NCI-H82 treated with DMSO at 0.1 percent for 48 hours (cell line): ENCODE results near the gene COASY.
"Not testable (repeated sequence)": the region's sequence is repeated elsewhere in the genome, so short reads cannot be mapped to it uniquely, and the experiment has no call there.

Experiments
- DNase-seq: peaks from one replicate; lab custom pipeline; 2025; ENCODE audit not compliant: unreplicated experiment; lab: John Stamatoyannopoulos, UW

COASY gene

DNA sequence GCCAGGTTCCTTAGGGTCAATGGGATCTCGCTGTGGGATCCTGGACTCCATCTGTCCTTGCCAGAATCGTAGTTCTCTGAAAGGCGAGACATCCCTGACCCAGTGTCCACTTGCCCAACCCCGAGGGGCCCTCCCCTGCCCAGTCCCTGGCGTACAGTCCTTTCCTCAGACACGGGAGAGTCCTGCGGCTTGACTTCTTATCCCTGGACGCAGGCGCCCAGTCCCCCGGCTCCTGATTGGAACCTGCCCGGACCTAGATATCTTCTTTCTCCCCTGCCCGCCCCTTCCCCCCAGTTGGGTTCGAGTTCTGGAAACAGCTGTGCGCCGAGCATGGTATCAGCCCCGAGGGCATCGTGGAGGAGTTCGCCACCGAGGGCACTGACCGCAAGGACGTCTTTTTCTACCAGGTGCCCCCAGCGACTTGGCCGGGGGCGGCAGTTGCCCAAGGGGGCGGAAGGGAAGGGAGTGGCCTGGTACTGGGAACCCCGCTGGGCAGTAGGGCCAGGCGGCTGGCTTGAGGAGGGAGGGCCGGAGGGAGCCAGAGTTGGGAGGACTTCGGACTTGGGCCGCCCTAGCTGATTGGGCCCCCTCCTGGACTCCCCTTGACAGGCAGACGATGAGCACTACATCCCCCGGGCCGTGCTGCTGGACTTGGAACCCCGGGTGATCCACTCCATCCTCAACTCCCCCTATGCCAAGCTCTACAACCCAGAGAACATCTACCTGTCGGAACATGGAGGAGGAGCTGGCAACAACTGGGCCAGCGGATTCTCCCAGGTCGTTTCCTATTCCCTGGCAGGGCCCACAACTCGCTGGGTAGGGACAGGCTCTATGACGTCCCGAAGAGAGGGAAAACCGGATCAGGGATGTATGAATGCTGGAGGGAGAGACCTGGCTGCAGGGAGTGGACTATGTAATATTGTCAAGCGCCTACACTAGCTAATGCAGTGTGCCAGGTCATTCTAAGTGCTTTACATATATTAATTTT lies 48.2 kb downstream of the COASY start:
- DNase-seq, result not testable (repeated sequence)

DNA sequence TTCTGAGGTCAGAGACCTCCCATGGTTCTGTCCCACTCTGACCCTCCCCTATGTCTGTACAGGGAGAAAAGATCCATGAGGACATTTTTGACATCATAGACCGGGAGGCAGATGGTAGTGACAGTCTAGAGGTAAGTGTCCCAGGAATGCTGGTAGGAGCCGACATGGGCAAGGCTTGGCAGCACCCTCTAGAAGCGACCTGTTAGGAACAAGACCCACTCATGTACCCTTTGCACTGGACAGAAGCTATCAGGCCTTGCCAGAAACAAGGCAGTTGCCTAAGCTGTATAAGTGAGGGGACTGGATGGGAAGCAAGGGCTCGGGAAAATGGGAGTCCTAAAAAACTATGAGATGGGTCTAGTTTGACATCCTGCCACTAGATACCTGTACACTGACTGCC lies 50.1 kb downstream of the COASY start:
- no peak for DNase-seq

DNA sequence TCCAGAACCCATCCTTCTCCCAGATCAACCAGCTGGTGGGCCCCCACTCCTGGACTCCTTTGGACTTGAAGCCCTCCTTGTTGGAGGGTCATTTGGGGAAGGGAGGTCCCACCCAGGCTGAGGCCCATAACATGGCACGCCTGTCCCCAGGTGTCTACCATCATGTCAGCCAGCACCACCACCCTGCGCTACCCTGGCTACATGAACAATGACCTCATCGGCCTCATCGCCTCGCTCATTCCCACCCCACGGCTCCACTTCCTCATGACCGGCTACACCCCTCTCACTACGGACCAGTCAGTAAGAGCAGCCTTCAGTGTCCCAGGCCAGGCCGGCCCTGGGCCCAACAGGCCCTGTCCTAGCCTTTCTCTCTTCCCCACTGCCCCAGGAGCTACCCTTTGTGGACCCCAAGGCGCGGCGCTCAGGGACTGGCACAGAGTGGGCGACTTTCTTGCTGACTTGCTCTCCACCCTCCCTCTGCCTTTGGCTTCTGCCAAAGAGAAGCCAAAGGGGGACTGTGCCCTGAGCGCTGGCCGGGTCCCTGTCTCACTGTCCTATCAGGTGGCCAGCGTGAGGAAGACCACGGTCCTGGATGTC lies 51.8 kb downstream of the COASY start:
- DNase-seq, result no peak
